Neural progenitor cell (in vitro differentiated cells): ENCODE measurements around the gene PARP14. TPM values are rescaled to one million over a fixed set of nuclear protein-coding genes. Genes with fewer than 3 reads are reported as not detected.

Source experiments
- DNase-seq: peaks from one replicate; pipeline ENCODE4 v3.0.0-alpha.2; 2016; ENCODE audit warnings: low spot score
- H2AFZ ChIP-seq: fragments of 200-600 bp; sonication (generic); replicated peaks from 2 replicates; pipeline ENCODE4 v1.6.1; 2016; ENCODE audit warnings: antibody characterized with exemption
- H3F3A ChIP-seq: fragments of 200-600 bp; sonication (generic); 2 replicates; pipeline ENCODE4 v1.6.1; 2016; ENCODE audit warnings: antibody characterized with exemption, low read depth
- H3K27ac ChIP-seq: fragments of 200-600 bp; sonication (generic); 2 replicates; pipeline ENCODE4 v1.5.1; 2016; ENCODE audit warnings: mild to moderate bottlenecking
- H3K27me3 ChIP-seq: fragments of 200-600 bp; sonication (generic); 2 replicates; pipeline ENCODE4 v1.6.1; 2016; ENCODE audit warnings: mild to moderate bottlenecking, moderate library complexity
- H3K36me3 ChIP-seq: fragments of 200-600 bp; sonication (generic); 2 replicates; pipeline ENCODE4 v1.5.1; 2016
- H3K4me1 ChIP-seq: fragments of 200-600 bp; sonication (generic); 2 replicates; pipeline ENCODE4 v1.6.1; 2016; ENCODE audit warnings: mixed run types
- H3K4me2 ChIP-seq: fragments of 200-600 bp; sonication (generic); 2 replicates; pipeline ENCODE4 v1.6.1; 2016
- H3K4me3 ChIP-seq: fragments of 200-600 bp; sonication (generic); 2 replicates; pipeline ENCODE4 v1.5.1; 2016
- H3K79me2 ChIP-seq: fragments of 200-600 bp; sonication (generic); 2 replicates; pipeline ENCODE4 v1.6.1; 2016; ENCODE audit warnings: low read depth
- H3K9ac ChIP-seq: fragments of 200-600 bp; sonication (generic); 2 replicates; pipeline ENCODE4 v1.6.1; 2016
- H3K9me3 ChIP-seq: fragments of 200-600 bp; sonication (generic); 2 replicates; pipeline ENCODE4 v1.5.1; 2016; ENCODE audit warnings: low read depth
- H4K20me1 ChIP-seq: fragments of 200-600 bp; sonication (generic); 2 replicates; pipeline ENCODE4 v1.6.1; 2016; ENCODE audit warnings: low read depth
- H3K27ac Mint-ChIP-seq: 3 replicates; pipeline ENCODE4 v1.8.0; 2021; ENCODE audit warnings: mixed read lengths
- H3K27me3 Mint-ChIP-seq: 2 replicates; pipeline ENCODE4 v1.8.0; 2022; ENCODE audit warnings: low read depth, mild to moderate bottlenecking, inconsistent platforms, moderate library complexity, mixed read lengths; ENCODE audit not compliant: insufficient read depth
- H3K36me3 Mint-ChIP-seq: 3 replicates; pipeline ENCODE4 v1.8.0; 2021; ENCODE audit warnings: mixed read lengths
- H3K4me1 Mint-ChIP-seq: 3 replicates; pipeline ENCODE4 v1.8.0; 2021; ENCODE audit warnings: mixed read lengths
- H3K4me3 Mint-ChIP-seq: 3 replicates; pipeline ENCODE4 v1.8.0; 2021; ENCODE audit warnings: mild to moderate bottlenecking, moderate library complexity, mixed read lengths
- H3K9me3 Mint-ChIP-seq: 3 replicates; pipeline ENCODE4 v1.8.0; 2020; ENCODE audit warnings: mixed read lengths
- EZH2 ChIP-seq: fragments of 200-600 bp; sonication (generic); IDR thresholded peaks from 2 replicates; pipeline ENCODE4 v1.6.1; 2017; ENCODE audit warnings: antibody characterized with exemption, mild to moderate bottlenecking, moderate library complexity
- EZH2phosphoT487 ChIP-seq: fragments of 200-600 bp; sonication (generic); IDR thresholded peaks from 2 replicates; pipeline ENCODE4 v1.6.1; 2017; ENCODE audit warnings: antibody characterized with exemption
- total RNA-seq: library from RNA; depleted of rRNA; stranded (reverse); fragments of >200 nt; gene quantifications from 2 replicates; pipeline ENCODE4 v1.2.3, GENCODE V29; 2015; ENCODE audit warnings: low replicate concordance
- TF ChIP-seq, protein P1 (sequence below): fragments of 200-600 bp; sonication (generic); IDR thresholded peaks from 2 replicates; pipeline ENCODE4 v1.5.1; 2017; ENCODE audit warnings: antibody characterized with exemption, mild to moderate bottlenecking

The PARP14 gene
- total RNA-seq, 1 donor from 2014 or later: 6.1 TPM

- Mint-ChIP-seq H3K9me3 (no peaks in the 10 kb centered on the region), H3K4me1 (peaks cover 3% of the 10 kb centered on the region), H3K4me3 (no peak overlapping the region), H3K27me3 (peaks cover 2% of the 10 kb centered on the region), H3K36me3 (peaks cover 3% of the 10 kb centered on the region), H3K27ac (no peak overlapping the region)
- Histone ChIP-seq H3K27ac (no peak overlapping the region), H3K4me2 (no peak overlapping the region), H3K27me3 (no peaks in the 10 kb centered on the region), H3K36me3 (peaks cover 4% of the 10 kb centered on the region), H4K20me1 (no peaks in the 10 kb centered on the region), H3K4me1 (peaks cover 3% of the 10 kb centered on the region), H3K4me3 (no peak overlapping the region), H3F3A (no peaks in the 10 kb centered on the region), H3K9me3 (no peaks in the 10 kb centered on the region), H3K9ac (no peak overlapping the region), H2AFZ (no peak overlapping the region), H3K79me2 (no peaks in the 10 kb centered on the region)
- no peak for DNase-seq
- no peak for TF ChIP-seq EZH2
- TF ChIP-seq, protein P1, sequence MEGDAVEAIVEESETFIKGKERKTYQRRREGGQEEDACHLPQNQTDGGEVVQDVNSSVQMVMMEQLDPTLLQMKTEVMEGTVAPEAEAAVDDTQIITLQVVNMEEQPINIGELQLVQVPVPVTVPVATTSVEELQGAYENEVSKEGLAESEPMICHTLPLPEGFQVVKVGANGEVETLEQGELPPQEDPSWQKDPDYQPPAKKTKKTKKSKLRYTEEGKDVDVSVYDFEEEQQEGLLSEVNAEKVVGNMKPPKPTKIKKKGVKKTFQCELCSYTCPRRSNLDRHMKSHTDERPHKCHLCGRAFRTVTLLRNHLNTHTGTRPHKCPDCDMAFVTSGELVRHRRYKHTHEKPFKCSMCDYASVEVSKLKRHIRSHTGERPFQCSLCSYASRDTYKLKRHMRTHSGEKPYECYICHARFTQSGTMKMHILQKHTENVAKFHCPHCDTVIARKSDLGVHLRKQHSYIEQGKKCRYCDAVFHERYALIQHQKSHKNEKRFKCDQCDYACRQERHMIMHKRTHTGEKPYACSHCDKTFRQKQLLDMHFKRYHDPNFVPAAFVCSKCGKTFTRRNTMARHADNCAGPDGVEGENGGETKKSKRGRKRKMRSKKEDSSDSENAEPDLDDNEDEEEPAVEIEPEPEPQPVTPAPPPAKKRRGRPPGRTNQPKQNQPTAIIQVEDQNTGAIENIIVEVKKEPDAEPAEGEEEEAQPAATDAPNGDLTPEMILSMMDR: no peak
- no peak for TF ChIP-seq EZH2phosphoT487
Measured at GRCh38 chr3:122755491-122755890, 74.9 kb downstream of the PARP14 start.

GRCh38 chr3:122758877-122759560 lies 78.4 kb downstream of the PARP14 start:
- H3K4me1 Mint-ChIP-seq: peaks cover 12% of the 10 kb centered on the region
- H3K36me3 Mint-ChIP-seq: peaks cover 3% of the 10 kb centered on the region
- Histone ChIP-seq H3K9me3 (no peaks in the 10 kb centered on the region), H3K27me3 (no peaks in the 10 kb centered on the region), H3F3A (peaks cover 20% of the 10 kb centered on the region), H3K27ac (no peak overlapping the region), H3K79me2 (no peaks in the 10 kb centered on the region), H3K4me1 (peaks cover 13% of the 10 kb centered on the region), H3K9ac (no peak overlapping the region), H2AFZ (no peak overlapping the region), H4K20me1 (peaks cover 4% of the 10 kb centered on the region), H3K4me2 (no peak overlapping the region), H3K36me3 (peaks cover 1% of the 10 kb centered on the region), H3K4me3 (no peak overlapping the region)
- no peak for TF ChIP-seq EZH2phosphoT487
- TF ChIP-seq EZH2: no peak
- TF ChIP-seq, protein P1: no peak
- peaks cover 5% of the 10 kb centered on the region for H3K27me3 Mint-ChIP-seq
- DNase-seq: no peak
- no peaks in the 10 kb centered on the region for H3K9me3 Mint-ChIP-seq
- H3K4me3 Mint-ChIP-seq: no peak overlapping the region
- H3K27ac Mint-ChIP-seq: no peak overlapping the region

DNA sequence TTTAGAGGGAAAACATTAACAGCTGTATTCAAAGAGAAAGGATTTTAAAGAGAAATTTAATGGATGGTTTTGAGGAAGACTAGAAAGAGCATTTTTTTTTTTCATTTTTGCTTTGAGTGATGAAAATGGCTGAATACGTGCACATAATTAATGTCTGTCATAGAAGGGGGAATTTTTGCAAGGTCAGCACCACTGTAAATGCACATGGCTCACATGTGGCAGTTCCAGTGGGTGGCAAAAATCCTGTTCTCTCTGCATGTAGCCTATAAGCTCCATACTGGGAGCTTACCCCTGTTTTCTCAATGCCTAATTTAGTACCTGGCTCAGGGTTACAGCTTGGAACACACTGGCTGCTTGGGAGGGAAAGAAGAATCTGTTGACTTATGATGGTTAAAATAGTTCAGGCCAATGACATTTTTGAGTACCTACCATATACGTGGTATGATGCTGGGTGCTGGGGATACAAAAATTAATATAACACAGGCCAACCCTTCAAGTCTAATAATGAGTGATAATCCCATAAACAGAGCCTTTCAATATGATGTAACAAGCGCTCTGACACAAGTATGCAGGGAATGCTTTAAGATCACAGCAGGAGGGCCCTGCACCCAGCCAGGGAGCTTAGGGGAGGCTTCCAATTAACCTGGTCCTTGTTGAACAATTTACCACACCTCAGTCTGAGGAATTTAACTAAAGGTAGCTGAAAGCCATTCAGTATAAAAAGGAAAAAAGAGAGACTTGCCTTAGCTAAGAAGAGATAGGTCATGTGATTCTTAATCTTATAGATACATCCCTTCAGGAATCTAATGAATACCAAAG lies 80.0 kb downstream of the PARP14 start:
- Mint-ChIP-seq H3K4me1 (peaks cover 12% of the 10 kb centered on the region), H3K27ac (peak overlapping the region; percentile 43)
- peak; percentile 69 for DNase-seq

More for the DNA sequence above, 80.0 kb downstream of the PARP14 start:
- peaks cover 4% of the 10 kb centered on the region for H4K20me1 ChIP-seq
- H2AFZ ChIP-seq: no peak overlapping the region
- H3K36me3 ChIP-seq: no peaks in the 10 kb centered on the region
- TF ChIP-seq, protein P1: no peak
- no peak for TF ChIP-seq EZH2phosphoT487
- TF ChIP-seq EZH2: no peak
- H3K36me3 Mint-ChIP-seq: no peaks in the 10 kb centered on the region
- H3K27me3 ChIP-seq: no peaks in the 10 kb centered on the region
- peak overlapping the region; percentile 31 for H3K4me2 ChIP-seq
- H3K4me3 Mint-ChIP-seq: no peak overlapping the region
- no peak overlapping the region for H3K9ac ChIP-seq
- peaks cover 13% of the 10 kb centered on the region for H3K4me1 ChIP-seq
- no peak overlapping the region for H3K4me3 ChIP-seq
- H3K9me3 ChIP-seq: no peaks in the 10 kb centered on the region
- H3K79me2 ChIP-seq: no peaks in the 10 kb centered on the region
- H3K27me3 Mint-ChIP-seq: peaks cover 4% of the 10 kb centered on the region
- no peaks in the 10 kb centered on the region for H3K9me3 Mint-ChIP-seq
- peaks cover 20% of the 10 kb centered on the region for H3F3A ChIP-seq
- H3K27ac ChIP-seq: peak overlapping the region; percentile 73
